NCI-H510A (cell line): ENCODE results near the gene EMILIN2.

Experiments used
- DNase-seq: peaks from one replicate; lab custom pipeline; 2025; lab: John Stamatoyannopoulos, UW

The EMILIN2 gene

GRCh38 chr18:2878656-2879330, 32.0 kb downstream of the EMILIN2 start:
- DNase-seq, result no peak

GRCh38 chr18:2879889-2880288, 33.1 kb downstream of the EMILIN2 start:
- DNase-seq, result no peak

GRCh38 chr18:2880473-2880872, 33.7 kb downstream of the EMILIN2 start:
- no peak for DNase-seq

GRCh38 chr18:2881088-2881839, 34.5 kb downstream of the EMILIN2 start:
- DNase-seq, result peak; percentile 51

DNA sequence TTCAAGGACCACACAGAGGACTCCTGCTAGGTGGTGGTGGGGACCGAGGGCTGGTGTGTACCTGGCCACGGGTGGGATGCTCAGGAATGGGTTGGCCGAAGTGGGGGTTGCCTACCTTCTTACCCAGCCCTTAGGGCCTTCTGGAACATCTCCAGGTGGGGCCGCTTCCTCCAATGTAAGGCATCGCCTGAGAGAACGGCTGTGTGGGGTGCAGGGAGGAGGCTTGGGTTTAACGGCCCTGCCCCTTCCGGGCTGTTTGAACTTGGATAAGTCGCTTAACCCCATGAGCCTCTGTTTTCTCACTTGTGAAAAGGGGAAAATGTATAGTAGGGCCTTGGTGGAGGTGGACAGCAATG, 35.0 kb downstream of the EMILIN2 start:
- no peak for DNase-seq

DNA sequence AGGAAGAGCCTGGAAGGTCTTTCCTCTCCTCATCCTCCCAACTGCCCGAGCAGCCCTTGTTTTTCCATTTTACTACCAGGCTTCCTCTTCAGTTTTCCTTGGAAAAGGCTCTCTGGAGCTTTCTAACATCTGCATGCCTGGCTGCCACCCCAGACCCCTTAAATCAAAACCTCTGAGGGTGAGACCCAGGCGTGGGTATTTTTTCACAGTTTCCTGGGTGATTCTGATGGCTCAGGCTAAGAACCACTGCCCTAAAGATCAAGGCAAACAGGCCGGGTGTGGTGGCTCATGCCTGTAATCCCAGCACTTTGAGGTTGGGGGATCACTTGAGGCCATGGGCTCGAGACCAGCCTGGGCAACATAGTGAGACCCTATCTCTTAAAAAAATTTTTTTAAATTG, 35.4 kb downstream of the EMILIN2 start:
- no peak for DNase-seq

- DNase-seq, result no peak
Observed at GRCh38 chr18:2883076-2883735, 36.4 kb downstream of the EMILIN2 start.

- DNase-seq, result no peak
Observed at GRCh38 chr18:2884706-2885285, 38.0 kb downstream of the EMILIN2 start.

GRCh38 chr18:2887470-2887869, 40.7 kb downstream of the EMILIN2 start:
- no peak for DNase-seq

DNA sequence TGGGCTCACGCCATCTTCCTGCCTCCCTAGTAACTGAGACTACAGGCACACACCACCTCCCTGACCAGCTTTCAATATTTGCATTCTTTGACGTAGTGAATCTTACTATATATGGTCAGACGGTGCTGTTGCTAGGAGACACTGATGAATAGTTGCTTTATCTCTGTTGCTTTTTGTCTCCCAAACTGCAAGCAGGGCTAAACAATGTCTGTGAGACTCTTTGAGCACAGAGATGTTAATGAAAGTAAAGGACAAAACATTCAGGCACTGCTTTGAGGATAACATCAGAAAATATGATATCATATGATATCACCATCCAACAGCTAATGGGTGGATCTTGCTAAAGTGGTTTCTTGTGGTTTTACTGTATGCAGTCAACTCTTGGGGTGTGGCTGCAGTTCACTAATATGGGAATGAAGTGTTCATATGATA, 43.0 kb downstream of the EMILIN2 start:
- no peak for DNase-seq

DNA sequence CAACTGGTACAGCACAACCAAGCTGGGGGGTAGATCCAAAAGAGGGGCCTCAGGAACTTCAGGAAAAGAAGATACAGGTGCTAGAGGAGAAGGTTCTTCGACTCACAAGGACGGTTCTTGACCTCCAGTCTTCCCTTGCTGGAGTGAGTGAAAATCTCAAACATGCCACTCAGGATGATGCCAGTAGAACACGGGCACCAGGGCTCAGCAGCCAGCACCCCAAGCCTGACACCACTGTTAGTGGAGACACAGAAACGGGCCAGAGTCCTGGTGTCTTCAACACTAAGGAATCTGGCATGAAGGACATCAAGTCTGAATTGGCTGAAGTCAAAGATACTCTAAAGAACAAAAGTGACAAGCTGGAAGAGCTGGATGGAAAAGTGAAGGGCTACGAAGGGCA, 43.8 kb downstream of the EMILIN2 start:
- no peak for DNase-seq

DNA sequence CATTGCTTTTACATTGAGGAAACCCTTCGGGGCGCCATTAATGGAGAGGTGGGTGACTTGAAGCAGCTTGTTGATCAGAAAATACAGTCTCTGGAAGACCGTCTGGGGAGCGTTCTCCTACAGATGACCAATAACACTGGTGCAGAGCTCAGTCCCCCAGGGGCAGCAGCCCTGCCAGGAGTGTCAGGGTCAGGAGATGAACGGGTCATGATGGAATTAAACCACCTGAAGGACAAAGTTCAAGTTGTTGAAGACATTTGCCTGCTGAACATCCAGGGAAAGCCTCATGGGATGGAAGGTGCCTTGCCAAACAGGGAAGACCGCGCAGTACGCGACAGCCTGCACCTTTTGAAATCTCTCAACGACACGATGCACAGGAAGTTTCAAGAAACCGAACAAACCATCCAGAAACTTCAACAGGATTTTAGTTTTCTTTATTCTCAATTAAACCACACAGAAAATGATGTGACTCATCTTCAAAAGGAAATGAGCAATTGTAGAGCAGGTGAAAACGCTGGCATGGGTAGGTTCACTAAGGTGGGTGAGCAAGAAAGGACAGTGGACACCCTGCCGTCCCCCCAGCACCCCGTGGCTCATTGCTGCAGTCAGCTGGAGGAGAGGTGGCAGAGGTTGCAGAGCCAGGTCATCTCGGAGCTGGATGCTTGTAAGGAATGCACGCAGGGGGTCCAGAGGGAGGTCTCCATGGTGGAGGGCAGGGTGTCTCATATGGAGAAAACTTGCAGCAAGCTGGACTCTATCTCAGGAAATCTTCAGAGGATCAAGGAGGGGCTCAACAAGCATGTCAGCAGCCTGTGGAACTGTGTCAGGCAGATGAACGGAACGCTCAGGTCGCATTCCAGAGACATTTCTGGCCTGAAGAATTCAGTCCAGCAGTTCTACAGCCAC, 45.0 kb downstream of the EMILIN2 start:
- no peak for DNase-seq

DNA sequence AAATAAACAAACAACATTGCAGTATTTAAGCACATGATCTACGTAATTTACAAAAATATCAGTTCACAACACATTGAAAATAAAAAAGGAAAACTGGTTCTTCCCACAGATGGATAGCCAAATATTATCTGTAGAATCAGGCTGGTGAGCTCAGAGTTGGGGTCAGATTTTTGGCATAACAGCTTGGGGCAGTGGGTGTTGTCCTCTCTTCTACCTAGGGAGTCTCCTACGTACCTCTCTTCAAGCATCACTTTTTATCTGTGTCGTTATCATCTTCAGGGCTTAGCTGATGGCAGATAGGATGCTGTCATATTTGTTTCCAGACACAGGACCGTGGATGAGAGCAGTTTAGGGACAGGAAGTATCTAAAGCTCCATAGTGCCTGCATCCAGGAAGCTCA, 46.2 kb downstream of the EMILIN2 start:
- no peak for DNase-seq

DNA sequence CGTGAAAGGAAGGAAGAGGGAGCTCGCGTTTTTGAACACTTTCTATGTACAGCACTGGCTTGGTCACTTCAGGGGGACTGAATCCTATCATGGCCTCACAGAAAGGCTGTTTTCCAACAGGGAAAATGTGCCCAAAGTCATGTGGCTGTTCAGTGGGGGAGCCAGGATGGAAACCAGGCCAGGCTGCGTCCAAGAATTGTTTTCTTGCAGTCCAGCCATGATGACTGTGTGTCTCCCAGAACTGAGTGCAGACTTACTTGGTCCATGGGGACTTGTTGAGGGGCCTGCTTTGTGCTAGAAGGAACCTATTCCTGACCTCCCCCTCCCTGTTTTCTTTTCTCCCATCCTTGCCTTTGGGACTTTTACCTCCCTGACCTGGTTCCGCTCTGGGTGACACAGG, 46.9 kb downstream of the EMILIN2 start:
- DNase-seq, result no peak

GRCh38 chr18:2894131-2894840, 47.5 kb downstream of the EMILIN2 start:
- DNase-seq, result no peak

- no peak for DNase-seq
Observed at GRCh38 chr18:2894841-2895370, 48.1 kb downstream of the EMILIN2 start.

DNA sequence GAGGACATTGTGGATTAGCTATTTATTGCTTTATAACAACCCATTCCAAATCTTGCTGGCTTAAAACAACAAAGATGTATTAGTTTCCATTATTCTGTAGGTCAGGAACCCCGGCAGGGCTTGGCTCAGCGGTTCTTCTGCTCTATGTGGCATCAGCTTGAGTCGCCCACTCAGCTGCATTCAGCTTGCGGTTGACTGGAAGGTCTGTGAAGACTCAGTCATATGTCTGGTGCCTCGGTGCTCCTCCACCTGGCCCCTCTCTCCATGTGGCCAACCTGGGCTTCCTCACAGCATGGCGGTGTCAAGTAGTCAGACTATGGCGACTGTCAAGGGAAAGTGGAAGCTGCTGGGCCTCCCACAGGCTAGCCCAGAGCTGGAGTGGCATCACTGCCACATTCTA, 48.6 kb downstream of the EMILIN2 start:
- no peak for DNase-seq

- DNase-seq, result no peak
Observed at GRCh38 chr18:2896990-2897389, 50.2 kb downstream of the EMILIN2 start.

DNA sequence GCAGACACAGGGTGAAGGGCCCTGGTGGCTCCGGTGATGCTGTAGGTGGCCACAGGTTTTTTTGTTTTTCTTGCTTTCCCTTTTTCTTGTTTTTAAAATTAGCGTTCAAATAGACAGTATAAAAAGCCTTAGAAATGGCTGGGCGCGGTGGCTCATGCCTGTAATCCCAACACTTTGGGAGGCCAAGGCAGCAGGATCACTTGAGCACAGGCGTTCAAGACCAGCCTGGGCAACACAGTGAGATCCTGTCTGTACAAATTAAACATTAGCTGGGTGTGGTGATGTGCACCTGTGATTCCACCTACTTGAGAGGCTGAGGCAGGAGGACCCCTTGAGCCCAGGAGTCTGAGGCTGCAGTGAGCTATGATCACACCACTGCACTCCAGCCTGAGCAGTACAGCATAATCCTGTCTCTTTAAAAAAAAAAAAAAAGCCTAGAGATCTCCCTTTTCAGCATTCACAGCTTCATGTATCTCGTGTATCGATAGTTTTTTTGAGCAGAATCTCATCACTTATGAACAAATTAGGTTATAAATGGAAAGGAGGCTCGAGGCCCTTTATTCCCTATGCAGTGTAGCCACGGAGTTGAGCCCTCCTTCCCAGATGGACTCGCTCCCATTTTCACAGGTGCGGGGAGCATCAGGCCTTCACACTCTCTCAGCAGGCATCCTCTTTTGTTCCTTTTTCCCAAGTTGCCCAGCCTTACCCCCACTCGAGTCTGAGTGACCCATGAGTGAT, 50.8 kb downstream of the EMILIN2 start:
- DNase-seq, result no peak

DNA sequence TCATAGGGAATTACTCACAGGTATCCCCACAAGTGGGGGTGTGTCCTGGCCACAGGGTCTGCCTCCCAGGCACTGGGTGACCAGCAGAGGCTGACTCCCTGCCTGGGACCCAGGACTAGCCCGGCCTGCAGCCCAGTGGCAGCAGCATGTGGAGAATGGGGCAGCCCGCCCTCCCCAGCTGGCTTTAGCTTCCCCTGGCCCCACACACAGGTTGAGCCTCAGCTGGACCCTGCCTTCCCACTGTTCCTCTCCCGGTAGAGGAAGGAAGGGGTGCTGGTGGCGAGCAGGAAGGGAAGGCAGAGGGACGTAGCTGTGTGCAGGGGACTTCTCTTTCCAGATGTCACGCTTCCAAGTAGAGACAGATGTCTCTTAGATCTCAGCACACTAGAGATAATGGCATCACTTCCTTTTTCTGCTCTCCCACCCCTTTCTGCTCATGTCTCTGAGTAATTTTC, 51.4 kb downstream of the EMILIN2 start:
- no peak for DNase-seq
